Vagina (tissue), 2 donors: ENCODE measurements around the gene DOCK4.

Source experiments
- CTCF ChIP-seq, 3 experiments: fragments of 450-650 bp in 2 of 3; fragments of 200-600 bp in 1 of 3; sonication (generic) in 1 of 3; IDR thresholded peaks; one replicate each; pipeline ENCODE4 v1.5.1; 2017 to 2019; ENCODE audit warnings: antibody characterized with exemption in 3 of 3, mild to moderate bottlenecking in 2 of 3, moderate library complexity in 2 of 3
- POLR2A ChIP-seq, 2 donors: fragments of 450-650 bp; IDR thresholded peaks; one replicate each; pipeline ENCODE4 v1.6.1; 2017; ENCODE audit warnings: antibody characterized with exemption in 2 of 2, mild to moderate bottlenecking in 2 of 2, moderate library complexity in 2 of 2

- TF ChIP-seq CTCF (IDR thresholded peaks at IDR 0.05) (no peak), POLR2A (IDR thresholded peaks at IDR 0.05) (no peak)
Measured at GRCh38 chr7:112137141-112138101, 68.8 kb downstream of the DOCK4 start.
